ENCODE measurements around the gene CYP4F2.
"Not testable (repeated sequence)": the region's sequence is repeated elsewhere in the genome, so short reads cannot be mapped to it uniquely, and the experiment has no call there.

The CYP4F2 gene

DNA sequence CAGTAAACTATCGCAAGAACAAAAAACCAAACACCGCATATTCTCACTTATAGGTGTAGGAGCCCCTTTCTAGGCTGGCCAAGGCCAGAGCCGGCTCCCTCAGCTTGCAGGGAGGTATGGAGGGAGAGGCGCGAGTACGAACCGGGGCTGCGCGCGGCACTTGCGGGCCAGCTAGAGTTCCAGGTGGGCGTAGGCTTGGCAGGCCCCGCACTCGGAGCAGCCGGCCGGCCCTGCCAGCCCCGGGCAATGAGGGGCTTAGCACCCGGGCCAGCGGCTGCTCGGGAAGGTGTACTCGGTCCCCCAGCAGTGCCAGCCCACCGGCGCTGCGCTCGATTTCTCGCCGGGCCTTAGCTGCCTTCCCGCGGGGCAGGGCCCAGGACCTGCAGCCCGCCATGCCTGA, 1.7 kb upstream of the CYP4F2 start:
- not testable (repeated sequence) for DNase-seq (ENCODE audit: low read depth)

DNA sequence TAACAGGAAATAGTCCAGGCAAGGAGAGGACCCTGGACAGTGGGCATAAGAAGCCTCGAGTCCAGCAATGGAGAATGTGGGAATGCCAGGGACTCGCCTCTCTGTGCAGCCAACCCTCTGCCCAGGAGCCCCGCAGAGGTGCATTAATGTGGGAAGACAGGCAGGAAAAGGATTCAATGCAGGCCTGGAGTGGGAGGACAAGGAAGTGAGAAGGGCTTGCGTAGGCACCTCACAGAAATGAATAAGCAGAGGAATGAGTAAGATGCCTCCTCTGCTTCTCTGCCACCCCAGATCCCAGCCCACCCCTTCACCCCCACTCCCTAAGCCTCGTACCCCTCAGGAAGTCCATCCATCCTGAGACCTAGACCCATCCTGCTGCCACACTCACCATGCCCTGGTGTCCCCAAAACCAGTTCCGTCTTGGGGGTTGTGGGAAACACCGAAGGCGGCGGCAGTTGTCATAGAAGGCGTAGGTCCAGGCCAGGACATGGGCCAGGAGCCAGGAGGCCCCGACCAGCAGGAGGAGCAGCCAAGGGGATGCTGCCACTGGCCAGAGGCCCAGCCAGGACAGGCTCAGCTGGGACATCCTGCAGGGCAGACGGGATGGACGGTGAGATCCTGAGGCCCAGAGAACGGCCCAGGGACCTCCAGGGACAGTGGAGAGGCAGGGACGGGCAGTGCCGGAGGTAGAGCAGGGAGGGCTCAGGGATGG, 692 bp downstream of the CYP4F2 start:
- DNase-seq (ENCODE audit: low read depth) = no peak

DNA sequence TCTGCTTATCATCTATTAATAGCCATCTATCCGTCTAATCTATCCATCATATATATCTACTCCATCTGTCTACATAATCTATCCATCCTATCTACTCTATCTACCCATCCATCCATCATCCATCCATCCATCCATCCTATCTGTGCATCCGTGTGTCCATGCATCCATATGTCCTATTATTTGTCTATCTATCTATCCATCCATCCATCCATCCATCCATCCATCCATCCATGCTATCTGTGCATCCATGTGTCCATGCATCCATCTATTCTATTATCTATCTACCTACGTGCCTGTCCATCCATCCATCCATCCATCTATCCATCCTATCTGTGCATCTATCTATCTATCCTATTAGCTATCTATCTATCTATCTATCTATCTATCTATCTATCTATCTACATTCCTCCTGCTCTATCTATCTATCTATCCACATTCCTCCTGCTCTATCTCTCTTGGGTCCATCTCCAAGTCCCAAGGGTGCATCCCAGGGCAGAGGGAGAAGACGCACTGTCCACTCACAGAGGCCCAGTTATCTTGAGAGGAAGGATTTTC, 1.9 kb downstream of the CYP4F2 start:
- DNase-seq (ENCODE audit: low read depth) = no peak

DNA sequence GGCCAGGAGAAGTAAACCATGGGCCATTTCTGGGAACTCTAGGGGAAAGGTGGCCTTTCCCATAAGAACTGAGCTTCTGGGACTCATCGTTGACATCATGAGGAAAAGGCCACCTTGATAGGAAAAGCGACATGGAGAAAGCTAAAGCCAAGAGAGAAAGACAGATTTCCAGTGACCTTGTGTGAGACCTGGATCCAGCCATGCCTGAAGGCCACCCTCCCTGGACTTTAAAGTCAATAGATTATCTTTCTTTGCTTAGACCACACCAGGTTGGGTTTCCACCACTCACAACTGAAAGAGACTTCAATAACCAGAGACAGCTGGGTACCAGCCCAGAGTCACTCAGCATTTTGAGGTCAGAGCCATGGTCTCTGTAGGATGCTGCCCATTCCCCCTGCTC, 3.5 kb downstream of the CYP4F2 start:
- no peak for DNase-seq (ENCODE audit: low read depth)

DNA sequence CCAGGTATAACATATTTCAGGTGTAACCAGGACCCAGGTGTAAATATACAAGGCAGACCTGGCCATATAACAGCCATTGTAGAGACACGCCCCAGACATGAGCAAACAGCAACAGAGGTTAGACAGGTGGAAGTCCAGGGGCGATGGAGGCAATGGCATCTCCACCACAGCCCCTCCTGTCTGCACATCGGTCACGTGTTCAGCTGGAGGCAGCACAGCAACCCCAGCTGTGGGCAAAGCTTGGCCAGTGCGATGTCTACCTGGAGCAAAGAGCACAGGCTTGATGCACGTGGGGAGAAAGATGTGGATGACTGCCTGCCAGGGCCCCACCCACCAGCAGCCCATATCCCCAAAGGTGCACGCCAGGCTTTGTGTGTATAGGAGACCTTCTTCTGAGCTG, 4.4 kb downstream of the CYP4F2 start:
- DNase-seq (ENCODE audit: low read depth) = no peak

DNA sequence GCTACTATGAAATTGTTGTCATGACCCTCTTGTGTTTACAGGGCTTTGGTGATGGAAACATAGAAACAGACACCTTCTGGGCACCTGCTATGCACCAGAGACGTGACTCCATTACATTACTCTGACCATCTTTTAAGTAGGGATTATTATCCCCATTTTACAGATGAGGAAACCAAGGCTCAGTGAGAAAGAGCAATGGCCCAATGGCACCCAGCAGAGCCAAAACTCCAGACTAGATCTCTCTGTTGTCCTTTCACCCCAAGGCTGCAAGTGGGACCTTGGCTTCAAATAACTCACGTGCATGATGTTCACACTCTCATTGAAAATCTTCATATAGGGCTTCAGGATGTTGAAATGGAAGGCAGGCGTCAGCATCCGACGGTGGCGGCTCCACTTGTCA, 5.9 kb downstream of the CYP4F2 start:
- DNase-seq (ENCODE audit: low read depth) = no peak

DNA sequence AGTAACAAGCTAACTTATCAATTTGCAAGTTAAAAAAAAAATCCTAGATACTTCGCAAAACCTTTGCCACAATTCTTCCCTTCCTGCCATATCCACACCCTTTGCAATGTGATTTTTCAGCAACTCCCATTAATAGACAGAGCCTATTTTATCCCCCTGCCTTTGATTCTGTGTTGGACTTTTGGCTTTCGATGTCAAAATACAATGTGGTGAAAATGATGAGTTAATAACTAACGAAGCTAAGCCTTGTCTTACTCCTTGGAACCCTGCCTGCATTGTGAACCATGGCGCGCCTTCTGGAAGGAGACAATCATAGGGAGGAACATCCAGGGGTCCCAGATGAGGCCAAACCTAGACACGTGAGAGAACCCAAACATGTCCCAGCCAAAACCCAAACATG, 6.4 kb downstream of the CYP4F2 start:
- DNase-seq (ENCODE audit: low read depth) = no peak

DNA sequence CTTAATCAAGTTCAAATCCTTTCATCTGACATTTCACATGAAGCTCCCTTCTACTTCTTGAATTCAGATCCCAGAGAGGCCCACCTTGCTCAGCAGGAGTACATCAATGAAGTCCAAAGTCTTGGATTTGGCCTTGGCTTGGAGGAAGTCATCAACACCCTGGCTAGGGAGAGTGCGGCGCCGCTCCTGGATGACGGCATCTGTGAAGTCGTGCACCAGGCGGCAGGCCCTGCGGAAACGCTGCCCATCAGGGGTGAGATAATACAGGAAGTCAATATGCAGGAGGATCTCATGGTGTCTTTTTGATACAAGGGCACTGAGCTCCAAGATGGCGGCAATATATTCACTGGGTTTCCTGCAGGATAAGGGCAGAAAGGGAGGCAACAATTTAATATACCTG, 8.5 kb downstream of the CYP4F2 start:
- not testable (repeated sequence) for DNase-seq (ENCODE audit: low read depth)

- DNase-seq (ENCODE audit: low read depth) = no peak
Measured at GRCh38 chr19:15885919-15886318, 12.0 kb downstream of the CYP4F2 start.

DNA sequence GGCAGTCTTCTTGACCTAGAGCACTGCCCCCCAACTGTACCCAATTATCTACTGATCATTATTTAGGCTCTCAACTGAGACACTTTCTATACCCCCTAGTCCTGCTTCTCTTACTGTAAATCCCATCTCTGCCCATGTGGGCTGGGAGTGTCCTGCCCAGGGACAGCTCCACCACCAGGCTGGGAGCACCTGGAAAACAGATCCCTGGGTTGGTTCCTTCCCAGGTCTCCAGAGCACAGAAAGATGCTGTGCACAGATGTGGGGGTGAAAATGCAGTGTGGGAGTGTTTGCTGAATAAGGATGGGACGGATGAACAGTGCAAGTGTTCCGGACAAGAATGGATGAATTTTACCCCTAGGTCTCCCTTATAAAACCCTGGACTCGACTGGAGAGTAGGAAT, 12.7 kb downstream of the CYP4F2 start:
- no peak for DNase-seq (ENCODE audit: low read depth)

- not testable (repeated sequence) for DNase-seq (ENCODE audit: low read depth)
Measured at GRCh38 chr19:15883329-15883728, 14.5 kb downstream of the CYP4F2 start.

DNA sequence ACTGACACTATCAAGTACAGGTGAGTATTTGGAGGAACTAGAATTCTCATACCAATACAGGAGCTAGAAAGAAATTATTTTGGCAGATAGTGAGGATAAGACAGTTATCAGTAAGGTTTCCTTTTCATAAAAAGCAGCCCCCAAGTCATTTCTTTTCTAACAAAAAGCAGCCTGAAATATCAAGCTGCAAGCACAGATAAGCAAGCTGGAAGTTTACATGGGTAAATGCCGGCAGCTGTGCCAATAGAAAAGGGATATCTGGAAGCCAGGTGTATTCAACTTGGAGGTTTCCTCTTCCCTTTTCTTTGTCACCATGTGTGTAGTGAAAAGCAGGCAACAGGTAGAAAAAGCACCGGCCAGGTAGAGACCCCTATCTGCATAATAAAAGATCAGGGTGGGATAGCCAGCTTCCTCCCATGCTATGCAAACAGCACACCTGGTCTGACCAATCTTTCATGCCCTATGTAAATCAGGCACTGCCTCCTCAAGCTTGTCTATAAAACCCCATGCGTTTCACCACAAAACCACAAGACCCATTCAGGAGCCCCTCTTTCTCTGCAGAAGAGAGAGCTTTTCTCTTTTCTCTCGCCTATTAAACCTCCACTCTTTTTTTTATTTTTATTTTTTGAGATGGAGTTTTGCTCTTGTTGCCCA, 22.9 kb downstream of the CYP4F2 start:
- DNase-seq (ENCODE audit: low read depth) = no peak

GRCh38 chr19:15873771-15874170, 24.1 kb downstream of the CYP4F2 start:
- not testable (repeated sequence) for DNase-seq (ENCODE audit: low read depth)

- DNase-seq (ENCODE audit: low read depth) = no peak
Measured at GRCh38 chr19:15871570-15871969, 26.3 kb downstream of the CYP4F2 start.

- no peak for DNase-seq (ENCODE audit: low read depth)
Measured at GRCh38 chr19:15869873-15870272, 28.0 kb downstream of the CYP4F2 start.

DNA sequence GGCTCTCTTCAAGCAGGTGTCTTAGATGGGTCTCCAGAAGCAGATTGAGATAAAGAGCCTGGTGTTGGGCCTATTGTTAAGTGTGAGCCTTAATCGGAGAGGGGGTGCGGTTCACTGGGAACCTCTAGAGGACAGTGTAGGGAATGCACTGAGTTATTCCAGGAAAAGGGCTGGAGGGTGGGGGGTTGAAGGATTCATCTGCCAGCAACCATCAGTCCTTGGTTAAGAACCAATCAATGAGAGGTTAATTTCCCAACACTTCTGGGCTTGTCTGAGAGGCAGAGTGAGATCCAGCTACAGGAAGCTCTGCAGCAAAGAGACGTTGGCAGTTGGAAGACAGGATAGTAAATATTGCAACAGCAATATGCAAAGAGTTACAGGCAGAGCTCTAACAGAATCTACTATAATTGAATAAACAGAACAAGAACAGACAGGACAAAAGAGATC, 28.7 kb downstream of the CYP4F2 start:
- DNase-seq (ENCODE audit: low read depth) = no peak

DNA sequence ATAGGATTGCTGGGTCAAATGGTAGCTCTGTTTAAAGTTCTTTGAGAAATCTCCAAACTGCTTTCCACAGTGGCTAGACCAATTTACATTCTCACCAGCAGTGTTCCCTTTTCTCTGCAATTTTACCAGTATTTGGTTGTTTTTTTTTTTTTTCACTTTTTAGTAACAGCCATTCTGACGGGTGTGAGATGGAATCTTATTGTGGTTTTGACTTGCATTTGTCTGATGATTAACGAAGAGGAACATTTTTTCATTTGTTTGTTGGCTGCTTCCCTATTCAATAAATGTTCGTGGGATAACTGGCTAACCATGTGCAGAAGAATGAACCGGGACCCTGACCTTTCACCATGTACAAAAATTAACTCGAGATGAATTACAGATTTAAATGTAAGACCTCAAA, 31.2 kb downstream of the CYP4F2 start:
- no peak for DNase-seq (ENCODE audit: low read depth)

- DNase-seq (ENCODE audit: low read depth) = no peak
Measured at GRCh38 chr19:15864824-15865223, 33.0 kb downstream of the CYP4F2 start.

DNA sequence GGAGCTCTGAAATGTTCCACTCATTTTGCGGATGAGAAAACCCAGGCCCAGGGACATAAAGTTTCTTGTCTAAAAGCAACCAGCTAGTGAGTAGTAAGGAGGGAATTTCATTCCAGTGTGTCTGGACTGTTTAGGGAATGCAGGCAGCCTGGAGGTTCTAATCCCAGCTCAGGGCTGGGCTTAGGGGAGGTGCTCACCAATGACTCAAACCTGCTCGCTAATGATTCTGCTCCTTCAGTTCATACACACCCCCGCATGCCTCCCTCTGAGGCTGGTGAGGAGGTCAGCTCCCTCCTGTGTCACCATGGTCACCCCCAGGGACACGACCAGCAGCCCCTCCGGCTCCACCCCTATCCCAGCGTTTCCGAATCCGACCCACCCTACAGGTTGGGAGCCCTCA, 34.6 kb downstream of the CYP4F2 start:
- no peak for DNase-seq (ENCODE audit: low read depth)

GRCh38 chr19:15862444-15862843, 35.4 kb downstream of the CYP4F2 start:
- DNase-seq (ENCODE audit: low read depth) = no peak

DNA sequence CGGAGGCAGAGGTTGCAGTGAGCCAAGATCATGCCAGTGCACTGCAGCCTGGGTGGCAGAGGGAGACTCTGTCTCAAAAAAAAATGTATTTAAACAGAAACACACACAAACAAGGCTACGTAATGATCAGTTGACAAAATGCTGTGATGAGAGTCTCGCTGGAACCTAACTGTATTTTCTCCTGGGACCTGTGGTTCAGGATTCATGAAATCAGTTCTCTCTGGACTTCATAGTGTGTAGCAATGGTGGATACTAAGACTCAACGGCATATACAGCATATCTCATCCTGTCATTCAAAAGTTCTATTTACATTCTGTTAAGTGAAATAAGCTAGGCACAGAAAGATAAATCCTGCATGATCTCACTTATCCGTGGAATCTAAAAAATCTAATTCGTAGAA, 37.4 kb downstream of the CYP4F2 start:
- DNase-seq (ENCODE audit: low read depth) = no peak

GRCh38 chr19:15859187-15859586, 38.7 kb downstream of the CYP4F2 start:
- no peak for DNase-seq (ENCODE audit: low read depth)

DNA sequence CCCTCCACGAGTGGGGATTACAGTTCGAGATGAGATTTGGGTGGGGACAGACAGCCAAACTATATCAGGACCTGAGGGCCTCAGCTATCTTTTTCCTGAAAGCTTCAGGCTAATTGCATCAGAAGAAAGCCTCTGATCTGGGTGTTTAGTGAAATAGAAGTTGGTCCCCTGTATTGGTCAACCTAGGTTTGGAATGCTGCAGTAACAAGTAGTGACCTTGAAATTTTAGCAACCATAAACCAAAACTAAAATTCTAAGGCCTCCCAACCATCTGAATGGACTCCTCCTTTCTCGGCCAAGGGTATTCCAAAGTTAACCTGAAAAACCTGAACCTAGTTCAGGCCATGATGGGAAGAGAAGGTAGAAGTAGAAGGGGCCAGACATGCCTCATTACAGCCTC, 47.5 kb downstream of the CYP4F2 start:
- DNase-seq (ENCODE audit: low read depth) = no peak

DNA sequence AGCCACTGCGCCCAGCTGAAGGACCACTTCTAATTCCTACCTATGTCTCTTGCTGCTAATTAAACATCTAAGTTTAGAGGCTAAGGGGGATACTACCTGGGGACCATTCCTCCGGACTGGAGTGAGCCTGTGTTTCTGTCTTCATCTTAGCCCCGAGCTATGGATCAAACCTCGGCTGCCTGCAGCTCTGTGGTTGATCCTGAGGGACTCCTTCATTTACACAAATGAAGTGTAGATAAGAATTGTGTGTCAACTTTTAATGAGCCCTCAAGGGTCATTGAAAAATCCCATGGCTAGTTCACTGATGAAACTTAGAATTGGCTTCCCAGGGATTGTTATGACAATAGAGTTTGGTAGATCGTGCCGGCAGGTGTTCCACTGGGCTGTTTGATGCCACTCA, 51.0 kb downstream of the CYP4F2 start:
- DNase-seq (ENCODE audit: low read depth) = no peak
